Activated naive CD8-positive, alpha-beta T cell treated with anti-CD3 and anti-CD28 coated beads, Interleukin-2, amount 50 U/mL, for 24 hours (primary cell): ENCODE data around the gene PRMT1.

ENCODE experiments used
- ATAC-seq: fragments of 150-1000 bp; cut with Tn5 transposase; one replicate; pipeline ENCODE4 v1.10.0; 2021
- DNase-seq: peaks from one replicate; pipeline ENCODE4 v3.0.0; 2021
- H3K27ac Mint-ChIP-seq: one replicate; pipeline ENCODE4 v1.8.0; 2021; ENCODE audit warnings: mild to moderate bottlenecking, mixed read lengths
- H3K27me3 Mint-ChIP-seq: one replicate; pipeline ENCODE4 v1.8.0; 2021; ENCODE audit warnings: mixed read lengths
- H3K36me3 Mint-ChIP-seq: one replicate; pipeline ENCODE4 v1.8.0; 2021; ENCODE audit warnings: low read depth, mixed read lengths
- H3K4me1 Mint-ChIP-seq: one replicate; pipeline ENCODE4 v1.8.0; 2021; ENCODE audit warnings: mixed read lengths
- H3K4me3 Mint-ChIP-seq: one replicate; pipeline ENCODE4 v1.8.0; 2021; ENCODE audit warnings: mild to moderate bottlenecking, moderate library complexity, mixed read lengths
- H3K9me3 Mint-ChIP-seq: one replicate; pipeline ENCODE4 v1.8.0; 2021; ENCODE audit warnings: mixed read lengths

PRMT1 gene

DNA sequence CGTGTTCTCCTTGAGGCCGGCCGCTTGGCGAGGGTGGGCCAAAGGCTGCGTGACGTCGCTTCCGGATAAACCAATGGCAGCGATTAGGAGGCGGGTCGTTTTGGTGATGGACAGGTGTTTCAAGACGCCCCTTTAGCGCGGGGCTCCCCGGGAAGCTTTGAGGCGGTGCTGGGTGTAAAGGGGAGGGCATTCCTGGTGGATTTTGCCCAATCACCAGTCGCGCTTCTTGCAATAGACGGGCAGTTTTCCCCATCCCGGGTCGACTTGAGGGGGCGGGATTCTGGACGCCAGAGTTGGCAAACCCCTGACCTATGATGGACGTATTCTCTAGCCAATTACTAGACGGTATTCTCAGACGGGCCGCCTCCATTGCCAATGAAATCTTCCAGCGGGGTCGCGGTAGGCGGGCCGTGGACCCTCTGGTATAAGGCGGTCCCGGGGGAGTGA is 264 bp upstream of the PRMT1 start:
- ATAC-seq (peak; percentile 76), DNase-seq (peak; percentile 98)
- Mint-ChIP-seq H3K36me3 (peaks cover 29% of the 10 kb centered on the region), H3K4me1 (peaks cover 52% of the 10 kb centered on the region), H3K9me3 (no peaks in the 10 kb centered on the region), H3K4me3 (peak overlapping the region; percentile 98), H3K27ac (peak overlapping the region; percentile 95), H3K27me3 (no peaks in the 10 kb centered on the region)

DNA sequence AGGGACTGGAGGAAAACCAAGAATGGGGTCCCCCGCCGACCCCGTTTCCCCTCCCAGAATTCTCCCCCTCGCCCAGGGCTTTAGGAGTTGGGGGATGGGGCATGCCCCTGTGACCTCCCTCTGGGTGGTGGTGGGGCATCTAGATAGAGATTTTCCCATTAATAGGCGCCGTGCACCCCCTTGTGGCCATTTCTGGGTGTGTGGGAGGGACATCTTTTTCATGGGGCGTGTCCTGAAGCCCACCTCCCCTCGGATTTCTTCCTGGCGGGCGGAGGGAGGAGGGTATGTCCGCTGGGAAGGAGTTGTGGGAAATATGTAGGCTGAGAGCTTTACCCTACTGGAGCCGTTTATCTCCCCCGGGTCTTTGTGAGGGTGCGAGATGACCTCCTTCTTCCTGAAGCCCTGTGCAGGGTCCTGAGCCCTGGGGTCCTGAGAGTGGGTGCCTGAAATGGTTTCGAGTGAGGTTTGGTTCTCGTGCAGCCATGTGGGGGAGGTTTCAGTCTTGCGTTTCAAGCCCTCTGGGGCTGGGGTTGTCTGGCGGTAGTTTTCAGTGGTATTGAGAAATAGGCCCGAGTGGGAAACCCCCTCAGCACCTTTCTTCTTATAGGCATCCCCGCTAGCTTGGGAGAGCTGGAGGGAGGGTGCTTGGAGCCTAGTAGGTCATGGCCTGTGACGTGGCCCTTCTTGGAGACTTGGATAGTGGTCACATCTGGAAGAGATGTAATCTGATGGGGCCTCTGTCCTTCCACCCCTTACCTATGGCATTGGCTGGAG is 1.0 kb downstream of the PRMT1 start:
- Mint-ChIP-seq H3K9me3 (no peaks in the 10 kb centered on the region), H3K27me3 (no peaks in the 10 kb centered on the region), H3K36me3 (peaks cover 38% of the 10 kb centered on the region), H3K27ac (peak overlapping the region; percentile 93), H3K4me1 (peaks cover 53% of the 10 kb centered on the region), H3K4me3 (peak overlapping the region; percentile 98)
- ATAC-seq (peak; percentile 30), DNase-seq (peak; percentile 83)

DNA sequence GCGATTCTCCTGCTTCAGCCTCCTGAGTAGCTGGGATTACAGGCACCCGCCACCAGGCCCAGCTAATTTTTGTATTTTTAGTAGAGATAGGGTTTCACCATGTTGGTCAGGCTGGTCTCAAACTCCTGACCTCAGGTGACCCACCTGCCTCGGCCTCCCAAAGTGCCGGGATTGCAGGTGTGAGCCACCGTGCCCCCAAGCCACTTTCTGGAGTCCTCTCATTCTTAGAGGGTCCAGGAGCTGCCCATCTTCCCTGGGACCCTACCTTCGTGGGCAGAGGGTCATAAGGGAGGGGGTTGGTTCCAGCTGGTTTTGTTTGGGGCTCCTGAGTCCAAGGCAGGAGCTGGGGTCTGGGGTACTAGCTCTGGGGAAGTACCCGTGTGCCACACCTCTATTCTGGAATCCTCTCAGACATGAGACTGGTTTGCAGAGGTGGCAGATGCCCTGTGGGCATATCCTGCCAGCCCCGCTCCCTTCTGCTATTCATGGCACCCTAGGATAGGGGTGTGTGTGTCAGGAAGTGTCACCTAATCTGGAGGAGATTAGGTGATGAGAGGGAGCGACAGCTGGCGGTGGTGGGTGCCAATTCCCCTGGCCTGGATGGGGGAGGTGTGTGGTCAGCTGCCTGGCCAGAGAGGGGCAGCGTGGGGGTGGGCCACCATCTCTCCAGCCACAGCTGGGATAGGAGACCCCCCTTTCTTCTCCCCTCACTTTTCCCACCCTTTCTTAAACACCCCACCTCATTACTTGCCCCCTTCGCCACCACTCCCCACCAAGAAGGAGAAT is 2.1 kb downstream of the PRMT1 start:
- DNase-seq: no peak
- Mint-ChIP-seq H3K4me3 (peak overlapping the region; percentile 98), H3K4me1 (peaks cover 50% of the 10 kb centered on the region), H3K9me3 (no peaks in the 10 kb centered on the region), H3K36me3 (peaks cover 44% of the 10 kb centered on the region), H3K27me3 (no peaks in the 10 kb centered on the region), H3K27ac (no peak overlapping the region)
- ATAC-seq: no peak

DNA sequence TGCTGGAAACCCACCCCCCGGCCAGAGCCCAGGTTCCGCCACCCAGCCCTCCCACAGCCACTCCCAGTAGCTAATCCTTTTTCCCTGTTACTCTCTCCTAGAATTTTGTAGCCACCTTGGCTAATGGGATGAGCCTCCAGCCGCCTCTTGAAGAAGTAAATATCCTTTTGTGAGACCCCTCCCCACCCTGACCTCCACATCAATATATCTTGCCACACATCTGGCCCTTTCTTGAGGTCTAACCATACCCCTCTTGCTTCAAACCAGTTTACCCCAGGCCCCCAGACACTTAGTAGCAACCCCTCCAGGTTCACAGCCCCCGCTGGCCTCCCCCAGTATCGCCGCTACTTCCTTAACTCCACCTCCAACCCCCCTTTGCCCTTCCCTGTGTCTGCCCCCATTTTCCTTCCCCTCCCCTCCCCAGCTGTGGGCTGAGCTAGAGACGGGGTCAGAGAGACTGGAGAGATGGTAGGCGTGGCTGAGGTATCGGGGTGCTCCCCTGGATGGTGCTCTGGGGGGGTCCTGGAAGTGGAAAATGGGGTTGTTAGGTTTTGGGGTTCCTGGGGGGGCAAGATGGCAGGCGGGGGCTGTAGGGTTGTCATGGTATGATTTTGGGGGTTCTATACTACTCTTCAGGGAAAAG is 2.8 kb downstream of the PRMT1 start:
- Mint-ChIP-seq H3K4me3 (peak overlapping the region; percentile 64), H3K4me1 (peaks cover 50% of the 10 kb centered on the region), H3K27me3 (no peaks in the 10 kb centered on the region), H3K27ac (peak overlapping the region; percentile 75), H3K36me3 (peaks cover 46% of the 10 kb centered on the region), H3K9me3 (no peaks in the 10 kb centered on the region)
- ATAC-seq (no peak), DNase-seq (no peak)

DNA sequence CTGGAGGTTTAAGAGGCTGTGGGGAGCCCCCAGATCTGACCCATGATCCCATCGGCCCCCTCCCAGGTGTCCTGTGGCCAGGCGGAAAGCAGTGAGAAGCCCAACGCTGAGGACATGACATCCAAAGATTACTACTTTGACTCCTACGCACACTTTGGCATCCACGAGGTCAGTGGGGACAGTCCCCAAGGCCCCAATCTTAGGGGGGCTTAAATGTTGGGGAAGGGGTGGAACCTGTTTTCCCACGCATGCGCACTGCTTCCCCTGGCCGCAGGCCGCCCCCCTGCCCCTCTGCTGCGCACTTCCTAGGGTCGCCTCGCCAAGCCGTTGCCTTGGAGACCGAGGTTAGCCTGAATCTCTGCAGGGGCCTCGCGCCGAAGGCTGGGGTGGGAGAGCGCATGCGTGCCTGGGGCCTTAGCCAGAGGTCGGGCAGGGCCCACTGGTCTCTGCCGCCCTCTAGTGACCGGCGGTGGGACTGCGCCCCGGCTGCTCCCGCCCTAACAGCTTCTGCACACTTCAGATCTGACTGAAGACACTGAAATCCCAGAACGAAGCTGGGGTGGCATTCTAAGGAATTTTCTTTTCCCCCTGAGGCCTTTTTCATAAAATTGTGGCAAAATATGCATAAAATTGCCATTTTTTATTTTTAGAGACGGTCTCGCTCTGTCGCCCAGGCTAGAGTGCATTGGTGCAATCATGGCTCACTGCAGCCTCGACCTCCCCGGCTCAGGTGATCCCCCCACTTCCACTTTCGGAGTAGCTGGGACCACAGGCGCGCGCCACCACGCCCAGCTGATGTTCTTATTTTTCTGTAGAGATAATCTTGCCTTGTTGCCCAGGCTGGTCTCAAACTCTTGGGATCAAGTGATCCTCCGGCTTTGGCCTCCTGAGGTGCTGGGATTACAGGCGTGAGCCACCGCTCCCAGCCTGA is 3.6 kb downstream of the PRMT1 start:
- peak overlapping the region; percentile 75 for H3K27ac Mint-ChIP-seq
- peak overlapping the region; percentile 64 for H3K4me3 Mint-ChIP-seq
- H3K9me3 Mint-ChIP-seq: no peaks in the 10 kb centered on the region
- H3K4me1 Mint-ChIP-seq: peaks cover 54% of the 10 kb centered on the region
- no peaks in the 10 kb centered on the region for H3K27me3 Mint-ChIP-seq
- peak; percentile 5 for ATAC-seq
- H3K36me3 Mint-ChIP-seq: peaks cover 54% of the 10 kb centered on the region
- DNase-seq: peak; percentile 99

DNA sequence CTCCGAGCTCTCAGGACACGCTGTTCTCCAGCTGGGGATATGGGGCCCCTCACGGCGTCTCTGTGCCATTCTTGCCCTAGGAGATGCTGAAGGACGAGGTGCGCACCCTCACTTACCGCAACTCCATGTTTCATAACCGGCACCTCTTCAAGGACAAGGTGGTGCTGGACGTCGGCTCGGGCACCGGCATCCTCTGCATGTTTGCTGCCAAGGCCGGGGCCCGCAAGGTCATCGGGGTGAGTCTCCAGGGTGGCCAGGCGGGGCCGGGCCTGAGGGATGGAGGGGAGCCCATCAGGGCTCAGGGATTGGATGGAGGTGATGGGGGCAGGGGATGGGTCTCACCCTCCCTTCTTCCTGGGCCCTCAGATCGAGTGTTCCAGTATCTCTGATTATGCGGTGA is 4.8 kb downstream of the PRMT1 start:
- DNase-seq (no peak), ATAC-seq (no peak)
- no peaks in the 10 kb centered on the region for H3K9me3 Mint-ChIP-seq
- no peak overlapping the region for H3K4me3 Mint-ChIP-seq
- peaks cover 56% of the 10 kb centered on the region for H3K36me3 Mint-ChIP-seq
- H3K27me3 Mint-ChIP-seq: no peaks in the 10 kb centered on the region
- H3K27ac Mint-ChIP-seq: no peak overlapping the region
- H3K4me1 Mint-ChIP-seq: peaks cover 47% of the 10 kb centered on the region

DNA sequence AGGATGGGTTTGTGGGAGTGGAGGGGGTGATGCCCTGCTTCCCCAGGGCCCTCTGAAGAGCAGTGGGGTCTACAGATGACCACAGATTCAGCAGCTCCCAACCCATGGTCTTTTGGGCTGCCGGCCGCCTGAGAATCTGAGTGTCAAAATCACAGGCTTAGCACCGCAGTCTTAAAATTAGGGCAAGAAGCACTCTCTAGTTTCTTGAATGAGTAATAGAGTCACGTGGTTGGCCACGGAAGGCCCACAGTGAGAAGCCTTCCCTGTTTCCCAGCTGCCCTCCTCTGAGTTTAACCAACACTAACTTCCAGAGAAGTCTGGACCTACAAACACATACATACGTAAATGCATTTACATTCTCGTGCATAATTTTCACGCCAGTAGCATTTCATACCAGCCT is 5.2 kb downstream of the PRMT1 start:
- DNase-seq (no peak), ATAC-seq (no peak)
- Mint-ChIP-seq H3K4me1 (peaks cover 44% of the 10 kb centered on the region), H3K36me3 (peaks cover 58% of the 10 kb centered on the region), H3K4me3 (no peak overlapping the region), H3K27ac (no peak overlapping the region), H3K27me3 (no peaks in the 10 kb centered on the region), H3K9me3 (no peaks in the 10 kb centered on the region)

DNA sequence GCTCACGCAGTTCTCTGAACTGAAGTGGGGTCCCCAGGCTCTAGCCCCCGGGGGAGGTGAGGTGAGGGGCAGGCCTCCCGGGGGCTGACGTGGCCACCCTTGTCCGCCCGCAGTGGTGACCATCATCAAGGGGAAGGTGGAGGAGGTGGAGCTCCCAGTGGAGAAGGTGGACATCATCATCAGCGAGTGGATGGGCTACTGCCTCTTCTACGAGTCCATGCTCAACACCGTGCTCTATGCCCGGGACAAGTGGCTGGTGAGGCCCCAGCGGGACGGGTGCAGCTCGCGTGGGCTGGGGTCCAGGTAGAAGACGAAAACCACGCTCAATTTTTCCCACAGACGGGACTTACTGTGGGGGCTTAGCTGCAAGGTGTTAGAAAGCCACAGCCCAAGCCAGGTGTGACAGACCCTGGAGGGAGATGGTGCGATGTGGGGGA is 6.8 kb downstream of the PRMT1 start:
- peaks cover 57% of the 10 kb centered on the region for H3K36me3 Mint-ChIP-seq
- H3K27me3 Mint-ChIP-seq: no peaks in the 10 kb centered on the region
- no peak for DNase-seq
- H3K4me1 Mint-ChIP-seq: peaks cover 40% of the 10 kb centered on the region
- no peak for ATAC-seq
- no peak overlapping the region for H3K27ac Mint-ChIP-seq
- no peaks in the 10 kb centered on the region for H3K9me3 Mint-ChIP-seq
- peak overlapping the region; percentile 26 for H3K4me3 Mint-ChIP-seq

DNA sequence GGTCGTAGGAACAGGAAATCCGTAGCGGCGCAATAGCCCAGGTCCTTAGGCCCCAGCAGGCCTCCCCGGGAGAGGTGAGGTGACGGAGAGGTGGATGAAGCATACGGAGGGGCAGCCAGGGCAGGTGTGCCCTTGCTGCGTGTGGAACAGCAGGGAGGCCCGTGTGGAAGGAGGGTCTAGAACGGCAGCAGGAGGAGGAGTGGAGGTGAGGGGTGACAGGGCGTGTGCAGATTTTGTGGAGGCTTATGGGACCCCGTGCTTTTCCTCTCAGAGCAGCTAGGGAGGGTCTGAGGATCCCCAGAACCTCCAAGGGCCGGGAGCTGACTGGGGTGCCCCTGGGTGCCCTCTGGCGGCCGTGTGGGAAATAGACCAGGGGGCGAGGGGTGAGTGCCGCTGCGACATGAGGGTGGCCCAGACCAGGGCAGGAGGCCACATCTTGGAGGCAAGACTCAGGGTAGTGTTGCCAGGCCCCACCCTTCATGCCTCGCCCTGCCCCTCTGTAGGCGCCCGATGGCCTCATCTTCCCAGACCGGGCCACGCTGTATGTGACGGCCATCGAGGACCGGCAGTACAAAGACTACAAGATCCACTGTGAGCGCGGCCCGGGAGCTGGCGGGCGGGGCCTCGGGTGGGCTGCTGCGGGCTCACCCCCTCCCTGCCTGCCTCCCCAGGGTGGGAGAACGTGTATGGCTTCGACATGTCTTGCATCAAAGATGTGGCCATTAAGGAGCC is 7.3 kb downstream of the PRMT1 start:
- Mint-ChIP-seq H3K36me3 (peaks cover 60% of the 10 kb centered on the region), H3K9me3 (no peaks in the 10 kb centered on the region), H3K4me3 (no peak overlapping the region)

DNA sequence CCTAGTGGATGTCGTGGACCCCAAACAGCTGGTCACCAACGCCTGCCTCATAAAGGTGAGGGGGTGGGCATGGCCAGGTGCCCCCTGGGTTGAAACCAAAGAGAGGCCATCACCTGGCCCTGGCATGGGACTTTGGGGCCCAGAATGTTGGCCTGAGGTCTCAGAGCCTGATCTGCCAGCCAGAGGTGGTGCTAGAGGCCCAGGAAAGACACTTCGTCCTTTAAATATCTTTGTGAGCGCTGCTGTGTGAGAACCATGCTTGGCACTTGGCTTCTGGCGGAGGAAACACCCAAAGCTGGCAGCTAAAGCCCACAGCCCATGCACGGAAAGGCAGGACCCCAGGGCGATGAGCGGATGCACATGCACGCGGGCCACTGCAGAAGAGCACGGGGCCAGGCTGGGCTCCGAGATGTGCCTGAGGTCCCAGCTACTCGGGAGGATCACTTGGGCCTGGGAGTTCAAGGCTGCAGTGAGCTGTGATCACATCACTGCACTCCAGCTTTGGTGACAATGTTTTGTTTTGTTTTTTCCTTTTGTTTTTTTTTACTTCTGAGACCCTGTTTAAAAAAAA is 8.0 kb downstream of the PRMT1 start:
- no peak for ATAC-seq
- H3K36me3 Mint-ChIP-seq: peaks cover 56% of the 10 kb centered on the region
- H3K27ac Mint-ChIP-seq: no peak overlapping the region
- no peak for DNase-seq
- no peaks in the 10 kb centered on the region for H3K9me3 Mint-ChIP-seq
- H3K4me3 Mint-ChIP-seq: no peak overlapping the region
- peaks cover 32% of the 10 kb centered on the region for H3K4me1 Mint-ChIP-seq
- no peaks in the 10 kb centered on the region for H3K27me3 Mint-ChIP-seq

More for the DNA sequence above, 7.3 kb downstream of the PRMT1 start:
- no peaks in the 10 kb centered on the region for H3K27me3 Mint-ChIP-seq
- no peak for DNase-seq
- no peak overlapping the region for H3K27ac Mint-ChIP-seq
- peaks cover 36% of the 10 kb centered on the region for H3K4me1 Mint-ChIP-seq
- ATAC-seq: peak; percentile 3

DNA sequence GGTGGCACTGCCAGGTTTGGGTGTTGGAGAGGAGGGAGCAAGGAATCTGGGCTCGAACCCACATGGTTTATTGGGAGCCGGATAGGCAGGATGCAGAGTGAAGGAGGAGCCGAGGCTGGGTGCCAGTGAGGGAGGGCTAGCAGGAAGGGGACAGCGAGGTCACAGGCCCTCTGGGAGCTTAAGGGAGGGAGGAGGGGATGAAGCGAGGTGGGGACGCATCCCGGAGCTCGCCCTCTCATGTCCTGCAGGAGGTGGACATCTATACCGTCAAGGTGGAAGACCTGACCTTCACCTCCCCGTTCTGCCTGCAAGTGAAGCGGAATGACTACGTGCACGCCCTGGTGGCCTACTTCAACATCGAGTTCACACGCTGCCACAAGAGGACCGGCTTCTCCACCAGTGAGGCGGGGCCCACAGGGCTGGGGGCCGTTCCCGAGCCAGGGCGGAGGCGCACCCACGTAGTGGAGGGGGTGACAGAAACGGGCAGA is 8.8 kb downstream of the PRMT1 start:
- Mint-ChIP-seq H3K27ac (no peak overlapping the region), H3K9me3 (no peaks in the 10 kb centered on the region), H3K4me1 (peaks cover 32% of the 10 kb centered on the region), H3K36me3 (peaks cover 55% of the 10 kb centered on the region), H3K4me3 (no peak overlapping the region), H3K27me3 (peaks cover 7% of the 10 kb centered on the region)
- DNase-seq (no peak), ATAC-seq (no peak)

DNA sequence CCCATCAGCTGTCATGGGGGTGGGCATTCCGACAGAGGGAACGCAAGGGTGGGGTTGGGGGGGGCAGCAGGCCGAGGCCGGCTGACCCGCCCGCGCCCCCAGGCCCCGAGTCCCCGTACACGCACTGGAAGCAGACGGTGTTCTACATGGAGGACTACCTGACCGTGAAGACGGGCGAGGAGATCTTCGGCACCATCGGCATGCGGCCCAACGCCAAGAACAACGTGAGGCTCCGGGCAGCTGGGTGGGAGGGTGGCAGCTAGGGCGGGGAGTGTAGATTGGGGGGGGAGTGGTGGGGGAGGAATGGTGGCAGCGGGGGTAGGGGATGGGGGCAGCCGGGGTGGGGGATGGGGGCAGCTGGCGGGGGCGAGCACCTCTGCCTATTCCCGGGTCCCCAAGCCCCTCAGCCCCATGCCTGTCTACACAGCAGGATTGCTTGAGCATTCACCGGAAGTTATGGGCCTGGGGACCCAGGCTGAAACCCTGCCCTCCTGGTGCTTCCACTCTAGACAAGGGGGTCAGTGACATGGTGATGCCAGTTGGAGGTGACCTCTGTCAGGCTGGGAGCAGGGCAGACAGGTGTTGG is 9.5 kb downstream of the PRMT1 start:
- Mint-ChIP-seq H3K27me3 (peaks cover 8% of the 10 kb centered on the region), H3K4me3 (no peak overlapping the region), H3K27ac (peak overlapping the region; percentile 42), H3K9me3 (no peaks in the 10 kb centered on the region), H3K36me3 (peaks cover 49% of the 10 kb centered on the region), H3K4me1 (peaks cover 34% of the 10 kb centered on the region)
- DNase-seq: no peak
- no peak for ATAC-seq

DNA sequence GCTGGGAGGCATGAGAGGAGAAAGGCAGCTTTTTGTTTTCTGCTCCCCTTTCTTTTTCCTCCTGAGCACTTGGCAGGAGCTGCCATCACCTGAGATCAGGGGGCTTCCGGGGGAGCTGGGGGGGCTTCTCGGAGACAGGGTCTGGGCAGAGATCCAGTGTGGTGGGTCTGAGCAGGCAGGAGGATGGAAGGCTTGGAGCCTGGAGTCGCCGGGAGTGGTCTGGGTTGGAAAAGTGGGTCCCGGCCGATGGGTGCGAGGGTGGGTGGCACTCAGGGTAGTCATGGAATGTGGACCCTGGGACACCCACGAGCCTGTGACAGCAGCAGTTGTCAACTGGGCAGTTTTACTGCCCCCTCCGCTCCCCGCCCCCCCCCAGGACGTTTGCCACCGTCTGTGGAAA is 10.1 kb downstream of the PRMT1 start:
- peak overlapping the region; percentile 42 for H3K27ac Mint-ChIP-seq

More for the DNA sequence above, 10.1 kb downstream of the PRMT1 start:
- Mint-ChIP-seq H3K27me3 (peaks cover 9% of the 10 kb centered on the region), H3K9me3 (no peaks in the 10 kb centered on the region), H3K4me3 (no peak overlapping the region), H3K4me1 (peaks cover 29% of the 10 kb centered on the region), H3K36me3 (peaks cover 44% of the 10 kb centered on the region)
- ATAC-seq (no peak), DNase-seq (no peak)
